Activated CD4-positive, alpha-beta T cell treated with anti-CD3 and anti-CD28 coated beads for 24 hours (primary cell): ENCODE results near the gene CSHL1.
A peak's percentile ranks its signal among the peaks of the same experiment; 100 is the strongest.
"Not testable (repeated sequence)": the region's sequence is repeated elsewhere in the genome, so short reads cannot be mapped to it uniquely, and the experiment has no call there.

Experiments used
- DNase-seq, 2 donors: peaks; one replicate each; pipeline ENCODE4 v3.0.0-alpha.2; 2020; ENCODE audit warnings: low read depth in 2 of 2

CSHL1 gene

DNA sequence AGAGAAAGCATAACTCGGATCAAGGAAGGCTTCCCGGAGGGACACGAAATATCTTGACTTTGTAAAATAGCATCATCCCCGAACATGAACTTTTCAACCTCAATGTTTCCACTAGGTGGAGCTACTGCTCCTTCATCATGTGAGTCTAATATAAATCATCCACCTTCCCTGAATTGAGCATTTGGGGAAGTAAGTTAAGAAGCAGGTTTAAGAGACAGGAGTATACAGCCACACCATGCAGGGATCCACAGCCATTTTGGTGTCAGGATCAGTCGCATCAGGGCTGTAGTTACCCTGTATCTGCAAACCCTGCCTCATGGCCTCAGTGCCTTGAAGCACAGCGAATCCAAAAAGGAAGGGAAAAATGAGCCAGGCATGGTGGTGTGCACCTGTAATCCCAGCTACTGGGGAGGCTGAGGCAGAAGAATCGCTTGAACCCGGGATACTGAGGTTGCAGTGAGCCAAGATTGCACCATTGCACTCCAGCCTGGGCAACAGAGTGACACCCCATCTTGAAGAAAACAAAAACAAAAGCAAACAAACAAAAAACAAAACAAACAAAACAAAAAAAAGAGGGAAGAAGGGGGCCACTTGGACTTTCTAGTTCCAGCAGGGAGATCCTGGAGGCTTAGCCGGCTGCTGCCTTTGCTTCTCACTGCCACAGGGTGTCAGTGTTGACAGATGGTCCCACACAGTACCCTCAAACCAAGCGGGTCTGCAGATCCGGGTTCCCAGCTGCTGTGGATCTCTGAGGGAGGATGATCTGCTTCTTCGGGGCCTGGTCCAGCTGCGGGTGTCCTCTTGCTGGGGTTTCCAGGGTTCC lies 21.8 kb downstream of the CSHL1 start:
- DNase-seq: not testable (repeated sequence)

DNA sequence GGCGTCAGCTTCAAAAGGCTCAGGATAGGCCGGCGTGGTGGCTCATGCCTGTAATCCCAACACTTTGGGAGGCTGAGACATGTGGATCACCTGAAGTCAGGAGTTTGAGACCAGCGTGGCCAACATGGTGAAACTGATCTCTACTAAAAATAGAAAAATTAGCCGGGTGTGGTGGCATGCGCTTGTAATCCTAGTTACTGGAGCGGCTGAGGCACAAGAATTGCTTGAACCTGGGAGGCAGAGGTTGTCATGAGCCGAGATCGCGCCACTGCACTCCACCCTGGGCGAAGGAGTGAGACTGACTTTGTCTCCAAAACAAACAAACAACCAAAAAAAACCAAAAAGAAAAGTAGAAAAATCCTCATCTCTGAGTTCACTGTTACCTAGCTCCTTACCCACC lies 25.9 kb downstream of the CSHL1 start:
- not testable (repeated sequence) for DNase-seq

DNA sequence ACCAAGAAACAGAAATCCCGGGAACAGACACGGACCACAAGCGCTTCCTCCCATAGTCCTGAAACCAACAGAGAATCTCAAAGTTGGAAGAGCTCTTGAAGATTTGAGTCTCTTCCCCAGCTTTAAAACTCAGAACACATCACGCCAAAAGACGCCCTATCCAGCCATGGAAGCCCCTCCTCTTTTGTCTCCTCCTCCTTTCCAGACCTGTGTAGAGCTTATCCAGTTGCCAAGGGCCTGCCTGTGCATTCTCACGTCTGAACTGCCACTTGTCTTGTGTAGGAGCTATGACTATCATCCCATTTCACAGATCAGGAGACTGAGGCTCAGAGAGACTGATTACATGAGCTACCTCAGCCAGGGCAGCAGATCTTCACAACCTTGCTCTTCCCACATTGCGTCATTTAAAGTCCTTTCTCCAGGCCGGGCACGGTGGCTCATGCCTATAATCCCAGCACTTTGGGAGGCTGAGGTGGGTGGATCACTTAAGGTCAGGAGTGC lies 28.4 kb downstream of the CSHL1 start:
- DNase-seq: not testable (repeated sequence)

DNA sequence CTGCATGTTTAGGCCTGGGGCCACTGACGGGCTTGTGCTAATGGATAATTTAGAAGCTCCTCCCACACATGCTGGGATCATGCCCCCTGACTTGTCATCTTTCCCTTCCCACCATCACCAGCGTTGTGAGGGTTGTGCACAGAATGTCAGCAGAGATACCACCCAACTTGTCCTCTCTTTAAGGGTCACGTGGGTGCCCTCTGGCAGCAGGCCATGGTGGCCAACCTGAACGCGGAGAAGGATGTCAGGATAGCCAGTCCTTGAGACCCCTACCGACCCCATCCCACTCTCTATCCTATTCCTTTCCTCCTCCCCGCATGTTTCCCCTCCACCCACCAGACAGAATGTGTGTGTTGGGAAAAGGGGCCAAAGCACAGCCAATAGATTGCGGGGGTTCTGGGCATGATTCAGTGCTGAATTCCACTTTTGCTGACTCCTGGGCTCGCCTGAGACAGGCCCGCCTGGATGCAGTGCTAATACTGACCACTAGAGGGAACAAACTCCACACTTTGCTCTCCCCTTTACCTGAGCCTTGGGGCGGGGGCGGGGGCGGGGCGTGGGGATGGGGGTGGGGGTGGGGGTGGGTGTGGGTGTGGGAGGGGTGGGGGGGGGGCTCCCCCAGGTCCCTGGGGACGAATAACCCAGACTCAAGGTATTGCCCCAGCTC lies 29.0 kb downstream of the CSHL1 start, which contains the start of gene GH2:
GH2 (minus strand) TSS at position 10 of the 667 bp plus-strand sequence. CDS start 143 bp downstream, outside the sequence.
- peak; percentile 46 to 50 for DNase-seq

DNA sequence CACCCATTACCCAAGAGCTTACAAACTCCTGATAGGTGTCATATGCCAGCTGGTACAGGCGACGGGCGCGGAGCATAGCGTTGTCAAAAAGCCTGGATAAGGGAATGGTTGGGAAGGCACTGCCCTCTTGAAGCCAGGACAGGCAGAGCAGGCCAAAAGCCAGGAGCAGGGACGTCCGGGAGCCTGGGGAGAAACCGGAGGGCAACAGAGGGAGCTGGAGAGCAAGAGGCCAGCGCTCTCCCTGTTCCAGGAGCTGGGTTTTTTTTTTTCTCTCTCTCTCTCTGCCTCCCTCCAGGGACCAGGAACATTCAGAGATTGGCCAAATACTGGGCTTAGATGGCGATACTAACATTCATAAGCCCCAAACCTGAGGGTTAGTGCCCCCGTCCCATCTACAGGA lies 29.7 kb downstream of the CSHL1 start:
- DNase-seq: not testable (repeated sequence)

DNA sequence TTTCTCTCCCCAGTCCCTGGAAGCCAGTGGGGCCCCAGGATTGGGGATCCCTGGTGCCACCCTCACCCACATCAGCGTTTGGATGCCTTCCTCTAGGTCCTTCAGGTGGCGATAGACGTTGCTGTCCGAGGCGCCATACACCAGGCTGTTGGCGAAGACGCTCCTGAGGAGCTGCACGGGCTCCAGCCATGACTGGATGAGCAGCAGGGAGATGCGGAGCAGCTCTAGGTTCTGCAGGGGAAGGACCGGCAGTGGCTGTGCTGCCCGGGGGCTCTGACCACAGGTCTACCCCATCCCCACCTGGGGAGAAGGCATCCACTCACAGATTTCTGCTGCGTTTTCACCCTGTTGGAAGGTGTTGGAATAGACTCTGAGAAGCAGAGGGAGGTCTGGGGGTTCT lies 30.4 kb downstream of the CSHL1 start:
- DNase-seq: no peak

DNA sequence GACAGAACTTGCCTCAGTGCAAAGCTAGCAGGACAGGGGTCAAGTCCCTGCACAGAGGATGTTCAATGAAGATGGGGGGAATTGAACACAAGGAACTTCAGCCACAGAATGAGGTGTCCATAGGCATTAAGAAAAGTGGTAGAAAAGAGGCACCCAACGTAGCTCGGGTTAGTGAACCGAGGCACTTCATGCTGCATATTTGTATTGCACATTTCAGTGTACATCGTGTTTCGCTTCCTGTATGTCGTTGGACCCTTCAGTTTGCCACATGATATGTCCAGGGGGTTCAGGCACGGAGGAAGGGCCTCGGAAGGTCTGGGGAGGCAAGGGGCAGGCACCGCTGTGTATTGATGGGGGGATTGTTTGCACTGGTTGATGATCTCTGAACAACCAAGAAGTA lies 32.6 kb downstream of the CSHL1 start:
- not testable (repeated sequence) for DNase-seq

DNA sequence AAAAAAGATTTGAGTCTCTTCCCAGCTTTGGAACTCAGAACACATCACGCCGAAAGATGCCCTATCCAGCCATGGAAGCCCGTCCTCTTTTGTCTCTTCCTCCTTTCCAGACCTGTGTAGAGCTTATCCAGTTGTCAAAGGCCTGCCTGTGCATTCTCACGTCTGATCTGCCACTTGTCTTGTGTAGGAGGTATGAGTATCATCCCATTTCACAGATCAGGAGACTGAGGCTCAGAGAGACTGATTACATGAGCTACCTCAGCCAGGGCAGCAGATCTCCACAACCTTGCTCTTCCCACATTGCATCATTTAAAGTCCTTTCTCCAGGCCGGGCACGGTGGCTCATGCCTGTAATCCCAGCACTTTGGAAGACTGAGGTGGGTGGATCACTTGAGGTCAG lies 36.4 kb downstream of the CSHL1 start:
- not testable (repeated sequence) for DNase-seq

DNA sequence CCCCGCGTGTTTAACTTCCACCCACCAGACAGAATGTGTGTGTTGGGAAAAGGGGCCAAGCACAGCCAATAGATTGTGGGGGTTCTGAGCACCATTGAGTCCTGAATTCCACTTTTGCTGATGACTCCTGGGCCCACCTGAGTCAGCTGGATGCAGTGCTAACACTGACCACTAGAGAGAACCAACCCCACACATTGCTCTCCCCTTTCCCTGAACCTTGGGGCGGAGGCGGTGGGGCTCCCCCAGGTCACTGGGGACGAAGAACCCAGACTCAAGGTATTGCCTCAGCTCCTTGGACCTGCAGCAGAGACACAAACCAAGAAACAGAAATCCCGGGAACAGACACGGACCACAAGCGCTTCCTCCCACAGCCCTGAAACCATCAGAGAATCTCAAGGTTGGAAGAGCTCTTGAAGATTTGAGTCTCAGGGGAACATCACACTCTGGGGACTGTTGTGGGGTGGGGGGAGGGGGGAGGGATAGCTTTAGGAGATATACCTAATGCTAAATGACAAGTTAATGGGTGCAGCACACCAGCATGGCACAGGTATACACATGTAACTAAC lies 36.9 kb downstream of the CSHL1 start:
- not testable (repeated sequence) for DNase-seq

DNA sequence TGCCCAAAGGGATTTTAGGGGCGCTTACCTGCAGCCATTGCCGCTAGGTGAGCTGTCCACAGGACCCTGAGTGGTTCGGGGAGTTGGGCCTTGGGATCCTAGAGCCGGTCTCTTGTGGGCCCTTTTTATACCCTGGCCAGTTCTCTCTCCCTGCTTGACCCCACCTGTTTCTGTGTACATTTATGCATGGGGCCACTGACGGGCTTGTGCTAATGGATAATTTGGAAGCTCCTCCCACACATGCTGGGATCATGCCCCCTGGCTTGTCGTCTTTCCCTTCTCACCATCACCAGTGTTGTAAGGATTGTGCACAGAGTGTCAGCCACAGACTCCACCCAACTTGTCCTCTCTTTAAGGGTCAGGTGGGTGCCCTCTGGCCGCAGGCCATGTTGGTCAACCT lies 37.5 kb downstream of the CSHL1 start, which contains the start of gene CSH2:
CSH2 (minus strand) TSS at position 101 of the 400 bp plus-strand sequence; CDS start at position 38, 63 bp downstream.
- not testable (repeated sequence) for DNase-seq

DNA sequence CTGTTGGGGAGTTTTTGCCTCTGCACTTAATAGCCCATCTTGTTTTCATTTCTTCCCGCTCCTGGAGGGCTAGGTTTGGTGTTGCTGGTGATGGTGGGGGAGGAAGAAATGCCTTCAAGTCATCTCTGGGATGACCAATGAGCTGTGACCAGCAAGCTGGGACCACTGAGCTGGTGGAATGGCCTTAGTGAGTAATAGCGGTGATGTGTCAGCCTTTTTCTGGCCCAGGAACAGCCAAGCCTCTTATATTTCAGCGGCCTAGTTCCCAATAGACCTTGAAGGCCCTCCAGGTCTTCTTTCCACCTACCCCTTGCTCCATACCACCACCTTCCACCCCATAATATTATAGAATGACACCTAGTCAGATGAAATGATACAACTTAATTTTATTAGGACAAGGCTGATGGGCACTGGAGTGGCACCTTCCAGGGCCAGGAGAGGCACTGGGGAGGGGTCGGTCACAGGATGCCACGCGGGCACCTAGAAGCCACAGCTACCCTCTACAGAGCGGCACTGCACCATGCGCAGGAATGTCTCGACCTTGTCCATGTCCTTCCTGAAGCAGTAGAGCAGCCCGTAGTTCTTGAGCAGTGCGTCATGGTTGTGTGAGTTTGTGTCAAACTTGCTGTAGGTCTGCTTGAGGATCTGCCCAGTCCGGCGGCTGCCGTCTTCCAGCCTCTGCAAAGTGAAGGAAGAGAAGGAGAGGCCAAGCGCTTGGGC lies 39.3 kb downstream of the CSHL1 start:
- not testable (repeated sequence) for DNase-seq

DNA sequence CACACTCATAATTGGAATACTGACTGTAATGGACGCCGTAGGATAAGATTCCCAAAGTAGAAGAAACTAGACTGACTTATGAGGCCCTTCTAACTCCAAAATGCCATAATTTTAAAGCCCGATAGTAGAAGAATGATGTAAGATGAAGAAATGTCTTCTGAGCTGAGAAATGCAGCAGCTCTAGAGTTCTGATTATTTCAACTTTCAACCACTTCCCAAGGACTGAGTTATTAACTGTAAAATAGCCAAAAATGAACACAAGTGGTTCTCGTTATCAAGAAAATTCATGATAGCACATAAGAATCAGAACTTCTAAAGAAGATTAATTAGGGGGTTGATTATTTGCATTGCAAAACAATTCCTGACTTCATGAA lies 40.8 kb downstream of the CSHL1 start:
- DNase-seq: not testable (repeated sequence)

DNA sequence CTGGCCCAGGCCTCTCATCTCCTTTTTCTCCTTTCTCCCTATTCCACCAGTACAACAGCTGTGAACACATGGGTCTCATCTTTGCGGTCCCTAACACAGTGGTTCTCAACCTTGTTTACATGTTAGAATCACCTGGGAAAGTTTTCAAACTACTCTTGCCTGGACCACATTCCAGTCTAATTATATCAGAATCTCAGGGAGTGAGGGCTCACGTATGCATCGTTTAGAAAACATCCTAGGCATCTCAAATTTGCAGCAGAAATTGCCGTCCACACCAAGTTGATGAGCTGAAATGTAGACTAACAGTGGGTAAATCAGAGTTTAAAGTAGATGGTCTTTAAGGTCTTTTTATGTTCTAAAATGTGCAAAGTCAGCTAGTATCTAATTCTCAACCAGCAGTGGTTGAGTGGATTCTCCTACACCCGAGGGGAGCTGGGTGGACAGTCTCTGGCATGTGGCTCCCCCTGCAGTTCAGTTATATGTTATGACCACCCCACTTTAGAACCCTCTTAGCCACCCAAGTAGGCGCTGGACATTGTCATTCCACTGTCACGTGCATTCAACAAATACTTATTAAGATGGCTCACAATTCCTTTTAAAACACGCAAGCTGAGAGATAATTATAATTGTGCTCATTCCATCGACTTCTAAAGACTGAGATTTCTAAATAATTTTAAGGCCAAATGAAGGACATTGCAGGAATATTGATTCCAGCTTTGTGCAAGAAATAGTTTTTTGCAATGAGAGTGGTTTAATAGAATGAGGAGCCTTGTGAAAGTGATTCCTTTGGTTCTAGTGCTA lies 41.4 kb downstream of the CSHL1 start:
- not testable (repeated sequence) for DNase-seq

DNA sequence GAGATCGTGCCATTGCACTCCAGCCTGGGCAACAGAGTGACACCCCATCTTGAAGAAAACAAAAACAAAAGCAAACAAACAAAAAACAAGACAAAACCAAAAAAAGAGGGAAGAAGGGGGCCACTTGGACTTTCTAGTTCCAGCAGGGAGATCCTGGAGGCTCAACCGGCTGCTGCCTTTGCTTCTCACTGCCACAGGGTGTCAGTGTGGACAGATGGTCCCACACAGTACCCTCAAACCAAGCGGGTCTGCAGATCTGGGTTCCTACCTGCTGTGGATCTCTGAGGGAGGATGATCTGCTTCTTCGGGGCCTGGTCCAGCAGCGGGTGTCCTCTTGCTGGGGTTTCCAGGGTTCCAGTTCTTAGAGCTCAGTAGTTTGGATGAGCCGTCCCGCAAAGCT lies 44.4 kb downstream of the CSHL1 start:
- DNase-seq: not testable (repeated sequence)
